ENCODE measurements around the gene DSTN.
"Not testable (repeated sequence)": the region's sequence is repeated elsewhere in the genome, so short reads cannot be mapped to it uniquely, and the experiment has no call there.

DSTN gene

GRCh38 chr20:17657898-17658647 lies 88.2 kb downstream of the DSTN start:
- Histone ChIP-seq H3K4me3 (ENCODE audit: low read length) (no peak overlapping the region), H3K9ac (ENCODE audit: low read length) (no peak overlapping the region)

DNA sequence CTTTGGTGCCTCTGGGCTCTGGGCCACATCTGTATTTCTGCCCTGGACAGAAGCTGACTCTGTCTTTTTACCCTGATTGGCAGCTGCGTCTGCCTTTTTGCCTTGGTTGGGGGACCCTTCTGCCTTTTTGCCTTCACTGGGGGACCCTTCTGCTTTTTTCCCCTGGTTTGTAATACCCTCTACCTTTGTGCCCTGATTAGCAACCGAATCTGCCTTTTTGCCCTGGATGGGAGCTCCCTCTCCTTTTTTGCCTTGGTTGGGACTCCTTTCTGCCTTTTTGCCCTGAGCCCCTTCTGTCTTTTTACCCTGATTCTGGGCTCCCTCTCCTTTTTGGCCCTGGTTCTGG lies 88.7 kb downstream of the DSTN start:
- Histone ChIP-seq H3K9me3 (ENCODE audit: control insufficient read depth, low read length) (no peaks in the 10 kb centered on the region), H3K36me3 (ENCODE audit: control insufficient read depth, insufficient read depth, low read length) (peaks cover 10% of the 10 kb centered on the region), H3K4me1 (ENCODE audit: control insufficient read depth, insufficient read depth, low read length) (peaks cover 38% of the 10 kb centered on the region), H3K9ac (ENCODE audit: low read length) (no peak overlapping the region), H3K4me3 (ENCODE audit: low read length) (no peak overlapping the region), H3K27me3 (ENCODE audit: control insufficient read depth, insufficient read depth, low read length) (no peaks in the 10 kb centered on the region)

More at GRCh38 chr20:17657898-17658647, 88.2 kb downstream of the DSTN start:
- Histone ChIP-seq H3K27me3 (ENCODE audit: control insufficient read depth, insufficient read depth, low read length) (no peaks in the 10 kb centered on the region), H3K36me3 (ENCODE audit: control insufficient read depth, insufficient read depth, low read length) (peaks cover 10% of the 10 kb centered on the region), H3K9me3 (ENCODE audit: control insufficient read depth, low read length) (no peaks in the 10 kb centered on the region), H3K4me1 (ENCODE audit: control insufficient read depth, insufficient read depth, low read length) (peaks cover 38% of the 10 kb centered on the region)

GRCh38 chr20:17659344-17659743 lies 89.5 kb downstream of the DSTN start:
- H3K4me3 ChIP-seq (ENCODE audit: low read length); H3K36me3 ChIP-seq (ENCODE audit: control insufficient read depth, insufficient read depth, low read length); H3K9ac ChIP-seq (ENCODE audit: low read length); H3K9me3 ChIP-seq (ENCODE audit: control insufficient read depth, low read length); H3K27me3 ChIP-seq (ENCODE audit: control insufficient read depth, insufficient read depth, low read length): not testable (repeated sequence)
- H3K4me1 ChIP-seq (ENCODE audit: control insufficient read depth, insufficient read depth, low read length): peaks cover 38% of the 10 kb centered on the region

Data from mucosa of stomach (tissue), 1 donor.